HG02970 (cell line): Measurements from ENCODE around the gene SPG7.

Source experiments
- ATAC-seq: cut with Tn5 transposase; IDR thresholded peaks from one replicate; pipeline ENCODE4 v1.9.1; 2021; ENCODE audit warnings: mild to moderate bottlenecking, moderate library complexity, moderate number of reproducible peaks; ENCODE audit not compliant: unreplicated experiment, low FRiP score

Gene SPG7

DNA sequence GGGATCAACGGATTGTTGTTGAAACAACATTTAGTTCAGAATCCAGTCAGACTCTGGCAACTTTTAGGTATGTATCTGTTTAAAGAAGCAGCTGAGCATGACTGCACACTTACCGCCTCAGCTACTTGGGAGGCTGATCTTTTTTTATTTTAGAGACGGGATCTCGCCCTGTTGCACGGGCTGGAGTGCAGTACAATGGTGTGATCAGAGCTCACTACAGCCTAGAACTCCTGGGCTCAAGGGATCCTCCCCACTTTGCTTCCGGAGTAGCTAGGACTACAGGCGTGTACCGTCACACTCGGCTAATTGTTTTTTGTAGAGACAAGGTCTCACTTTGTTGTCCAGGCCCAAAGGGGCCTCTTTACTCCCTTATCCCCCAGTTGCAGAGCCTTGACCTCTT is 2.3 kb downstream of the SPG7 start:
- ATAC-seq = no peak

GRCh38 chr16:89511374-89511773 is 3.2 kb downstream of the SPG7 start:
- no peak for ATAC-seq

DNA sequence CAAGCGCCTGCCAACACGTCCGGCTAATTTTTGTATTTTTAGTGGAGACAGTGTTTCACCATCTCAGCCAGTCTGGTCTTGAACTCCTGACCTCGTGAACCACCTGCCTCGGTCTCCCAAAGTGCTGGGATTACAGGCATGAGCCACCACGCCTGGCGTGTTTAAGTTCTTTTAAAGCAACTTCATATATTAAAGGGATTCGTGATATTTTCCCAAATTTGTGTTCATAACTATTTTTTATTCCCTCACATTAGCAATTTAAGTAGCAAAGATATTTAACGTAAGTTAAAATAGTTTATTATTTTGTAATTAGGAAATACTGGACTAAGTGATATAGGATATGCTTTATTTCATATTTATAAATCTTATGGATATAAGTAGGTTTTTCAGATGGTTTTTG is 4.2 kb downstream of the SPG7 start:
- ATAC-seq = no peak

DNA sequence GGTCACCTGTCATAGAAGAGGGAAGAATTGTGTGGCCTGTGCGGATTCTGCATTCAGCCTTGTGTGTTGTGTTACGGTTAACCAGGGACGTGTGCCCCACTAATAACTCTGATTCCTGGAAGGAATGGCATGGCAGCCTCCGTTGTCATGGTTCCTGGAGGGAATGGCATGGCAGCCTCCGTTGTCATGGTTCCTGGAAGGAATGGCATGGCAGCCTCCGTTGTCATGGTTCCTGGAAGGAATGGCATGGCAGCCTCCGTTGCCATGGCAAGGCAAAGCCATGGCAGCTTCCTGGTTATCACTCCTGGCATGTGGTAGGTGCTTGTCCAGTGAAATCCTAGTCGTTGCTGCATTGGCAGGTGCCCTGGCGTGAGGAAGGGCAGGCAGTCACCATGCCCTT is 8.9 kb downstream of the SPG7 start:
- ATAC-seq = no peak

DNA sequence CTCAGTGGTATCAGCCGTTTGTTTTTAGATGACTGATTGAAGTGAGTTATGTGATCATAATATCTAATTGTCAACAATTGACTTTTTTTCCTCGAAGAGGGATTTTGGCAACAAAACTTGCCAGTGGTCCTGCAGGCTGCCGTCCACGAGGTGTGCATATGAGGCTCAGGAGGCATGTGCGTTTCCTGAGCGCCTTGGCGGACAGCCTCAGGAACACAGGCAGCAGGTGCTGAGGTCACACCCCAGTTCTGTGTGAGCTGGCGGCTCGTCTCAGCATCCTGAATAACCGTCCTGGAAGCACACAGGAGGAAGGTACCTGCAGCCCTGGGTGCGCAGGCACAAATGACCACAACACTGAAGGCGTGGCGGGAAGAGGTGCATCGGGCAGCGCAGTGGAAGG is 11.7 kb downstream of the SPG7 start:
- no peak for ATAC-seq

DNA sequence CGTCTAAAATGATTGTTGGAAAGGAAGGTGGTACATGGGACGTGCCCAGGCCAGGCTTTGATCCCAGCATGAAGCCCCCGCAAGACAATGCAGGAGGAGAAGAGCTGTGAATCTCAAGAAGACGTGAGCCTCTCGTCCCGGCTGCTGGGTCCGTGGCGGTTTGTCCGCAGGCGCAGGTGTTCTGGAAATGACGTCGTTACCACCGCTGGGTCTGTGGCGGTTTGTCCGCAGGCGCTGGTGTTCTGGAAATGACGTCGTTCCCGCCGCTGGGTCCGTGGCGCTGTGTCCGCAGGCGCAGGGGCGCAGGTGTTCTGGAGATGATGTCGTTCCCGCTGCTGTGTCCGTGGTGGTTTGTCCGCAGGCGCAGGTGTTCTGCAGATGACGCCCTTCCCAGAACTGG is 14.1 kb downstream of the SPG7 start:
- no peak for ATAC-seq

DNA sequence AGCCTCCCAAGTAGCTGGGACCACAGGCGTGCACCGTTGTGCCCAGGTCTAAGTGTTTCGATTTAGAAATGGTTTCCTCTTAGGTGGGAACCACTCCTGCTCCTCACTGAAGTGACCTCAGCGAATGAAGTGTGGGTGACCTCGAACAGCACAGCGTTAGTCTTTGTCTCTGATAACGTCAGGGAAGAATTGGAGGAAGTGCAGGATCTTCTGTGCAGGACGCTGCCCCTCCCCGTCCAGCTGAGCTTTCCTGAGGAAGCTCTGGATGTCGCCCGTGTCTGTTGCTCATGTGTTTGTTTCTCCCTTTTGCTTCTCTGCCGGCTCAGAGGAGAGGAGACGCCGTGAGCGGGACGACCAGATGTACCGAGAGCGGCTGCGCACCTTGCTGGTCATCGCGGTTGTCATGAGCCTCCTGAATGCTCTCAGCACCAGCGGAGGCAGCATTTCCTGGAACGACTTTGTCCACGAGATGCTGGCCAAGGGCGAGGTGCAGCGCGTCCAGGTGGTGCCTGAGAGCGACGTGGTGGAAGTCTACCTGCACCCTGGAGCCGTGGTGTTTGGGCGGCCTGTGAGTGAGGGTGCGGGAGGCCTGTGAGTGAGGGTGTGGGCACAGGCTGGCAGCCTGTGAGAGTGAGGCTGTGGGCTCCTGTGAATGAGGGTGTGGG is 15.6 kb downstream of the SPG7 start:
- no peak for ATAC-seq

- ATAC-seq = no peak
Measured at GRCh38 chr16:89525146-89525913, 17.1 kb downstream of the SPG7 start.

GRCh38 chr16:89529097-89529496 is 20.9 kb downstream of the SPG7 start:
- no peak for ATAC-seq

DNA sequence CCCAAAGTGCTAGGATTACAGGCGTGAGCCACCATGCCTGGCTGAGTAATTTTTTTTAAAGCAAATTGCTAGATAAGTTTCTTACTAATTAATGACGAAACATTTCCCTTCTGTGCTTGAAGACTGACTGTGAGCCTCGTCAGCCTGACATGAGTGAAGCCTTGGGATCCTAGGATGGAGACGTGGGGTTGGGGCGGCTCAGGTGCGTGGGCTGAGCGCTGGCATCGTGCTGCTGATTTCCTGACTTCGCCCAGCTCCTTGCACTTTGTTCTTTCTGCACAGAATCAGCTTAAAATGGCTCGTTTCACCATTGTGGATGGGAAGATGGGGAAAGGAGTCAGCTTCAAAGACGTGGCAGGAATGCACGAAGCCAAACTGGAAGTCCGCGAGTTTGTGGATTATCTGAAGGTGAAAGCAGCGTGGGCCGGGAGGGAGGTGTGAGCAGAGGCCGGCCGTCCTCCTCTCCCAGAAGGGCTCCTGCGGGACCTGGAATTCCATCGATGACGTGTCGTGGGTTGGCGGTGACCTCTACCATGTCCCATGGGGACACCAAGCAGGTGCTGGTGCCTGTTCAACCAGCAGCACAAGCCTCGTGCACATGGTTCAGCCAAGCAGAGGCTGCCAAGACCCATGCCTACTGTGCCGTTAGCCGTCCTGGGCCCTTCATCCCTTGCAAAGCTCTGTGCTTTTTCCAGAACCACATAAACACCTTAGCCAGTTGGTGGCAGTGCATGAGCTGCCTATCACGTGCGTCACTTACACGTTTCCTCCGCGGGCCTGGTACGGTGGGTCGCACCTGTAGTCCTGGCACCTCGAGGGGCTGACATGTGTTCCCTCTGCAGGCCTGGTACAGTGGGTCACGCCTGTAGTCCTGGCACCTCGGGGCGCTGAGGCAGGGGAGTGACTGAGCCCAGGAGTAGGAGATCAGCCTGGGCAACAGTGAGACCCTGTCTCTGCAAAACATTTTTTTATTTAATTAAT is 22.5 kb downstream of the SPG7 start:
- no peak for ATAC-seq

GRCh38 chr16:89531821-89532526 is 23.8 kb downstream of the SPG7 start:
- no peak for ATAC-seq

- ATAC-seq = no peak
Measured at GRCh38 chr16:89534252-89534756, 26.1 kb downstream of the SPG7 start.

DNA sequence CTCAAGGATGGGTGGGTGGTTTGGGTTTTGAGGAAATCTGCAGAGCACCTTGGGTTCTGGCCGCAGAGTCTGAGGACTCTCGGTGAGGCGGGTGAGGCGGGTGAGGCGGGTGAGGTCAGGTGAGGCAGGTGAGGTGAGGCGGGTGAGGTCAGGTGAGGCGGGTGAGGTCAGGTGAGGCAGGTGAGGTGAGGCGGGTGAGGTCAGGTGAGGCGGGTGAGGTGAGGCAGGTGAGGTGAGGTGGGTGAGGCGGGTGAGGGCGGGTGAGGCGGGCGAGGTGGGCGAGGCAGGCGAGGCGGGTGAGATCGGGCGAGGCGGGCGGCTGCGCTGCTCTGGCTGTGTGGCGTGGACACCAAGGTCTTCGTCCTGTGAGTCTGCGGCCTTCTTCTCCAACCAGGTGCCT is 28.2 kb downstream of the SPG7 start:
- no peak for ATAC-seq

DNA sequence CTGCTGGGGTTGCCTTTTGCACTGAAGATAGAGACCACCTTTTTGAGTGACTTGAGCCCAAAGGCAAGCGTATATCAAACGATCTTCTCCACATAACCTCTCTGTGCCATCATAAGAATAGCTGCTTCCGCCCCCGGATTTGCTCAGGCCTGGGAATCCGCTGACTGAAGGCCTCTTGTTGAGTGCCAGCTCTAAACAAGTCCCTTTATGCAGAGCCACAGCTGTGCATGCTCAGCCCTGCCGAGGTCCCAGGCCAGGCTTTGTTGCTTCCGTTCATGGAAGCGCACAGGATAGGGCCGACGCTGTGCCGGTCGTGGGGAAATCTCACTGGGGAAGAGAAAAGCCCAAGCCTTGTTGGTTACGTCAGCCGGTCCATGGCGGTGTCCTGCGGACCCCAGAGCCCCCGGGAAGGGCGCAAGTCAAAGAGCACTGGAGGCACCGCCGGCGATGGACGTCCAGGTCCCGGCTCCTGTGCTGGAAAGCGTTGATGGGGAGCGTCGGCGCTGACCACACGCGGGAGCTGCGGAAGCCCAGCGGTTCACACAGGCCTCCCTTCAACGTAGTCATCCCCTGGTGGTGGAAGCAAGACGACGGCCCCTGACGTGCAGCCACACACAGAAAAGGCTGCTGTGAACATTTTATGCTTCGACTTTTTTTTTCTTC is 28.8 kb downstream of the SPG7 start:
- no peak for ATAC-seq

- ATAC-seq = no peak
Measured at GRCh38 chr16:89537549-89537925, 29.3 kb downstream of the SPG7 start.

GRCh38 chr16:89538286-89538685 is 30.1 kb downstream of the SPG7 start:
- ATAC-seq = no peak

DNA sequence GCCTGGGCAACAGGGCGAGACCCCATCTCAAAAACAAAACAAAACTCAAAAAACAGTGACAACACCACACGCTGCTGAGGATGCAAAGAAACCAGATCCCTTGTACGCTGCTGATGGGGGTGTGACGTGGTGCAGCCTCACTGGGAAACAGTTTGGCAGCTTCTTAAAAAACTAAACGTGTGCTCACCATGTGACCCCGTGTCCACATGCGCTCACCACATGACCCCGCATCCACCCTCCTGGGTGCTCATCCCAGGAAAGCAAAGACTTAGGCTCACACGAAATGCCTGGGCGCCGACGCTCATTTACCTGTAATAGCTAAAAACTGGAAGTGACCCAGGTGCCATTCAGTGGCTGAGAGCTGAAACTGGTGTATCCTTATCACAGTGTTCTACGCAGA is 32.4 kb downstream of the SPG7 start:
- ATAC-seq = no peak

GRCh38 chr16:89541792-89542191 is 33.6 kb downstream of the SPG7 start:
- no peak for ATAC-seq

DNA sequence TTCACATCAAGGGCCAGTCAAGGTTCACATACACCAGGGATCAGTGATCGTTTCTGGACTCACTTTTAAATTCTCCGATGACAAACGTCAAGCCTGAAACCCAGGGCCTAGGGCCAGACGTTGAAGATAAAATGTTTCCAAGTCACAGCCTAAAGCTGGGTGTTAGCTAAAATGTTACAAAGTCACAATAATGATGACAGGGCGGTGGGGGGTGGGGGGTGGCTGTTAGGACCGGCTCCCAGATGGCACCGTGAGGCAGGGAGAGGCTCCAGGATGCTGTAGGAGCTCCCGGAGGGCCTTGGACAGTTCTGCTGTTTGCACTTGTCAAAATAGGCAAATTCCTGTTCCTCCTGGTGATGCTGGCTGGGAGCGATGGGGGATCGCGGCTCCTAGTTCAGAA is 35.9 kb downstream of the SPG7 start:
- no peak for ATAC-seq

GRCh38 chr16:89544713-89545043 is 36.5 kb downstream of the SPG7 start:
- ATAC-seq = no peak
